COLO668 (cell line): Measurements from ENCODE around the gene TAAR2.
"Not testable (repeated sequence)": the region's sequence is repeated elsewhere in the genome, so short reads cannot be mapped to it uniquely, and the experiment has no call there.

Experiments used
- DNase-seq: peaks from one replicate; lab custom pipeline; 2025; ENCODE audit not compliant: unreplicated experiment; lab: John Stamatoyannopoulos, UW

Gene TAAR2

GRCh38 chr6:132624175-132624574 is at the start of gene TAAR2:
TAAR2 (minus strand) TSS chr6:132624275; CDS start chr6:132624275, 0 bp downstream.
- DNase-seq = no peak

- DNase-seq = peak; percentile 61
Observed at GRCh38 chr6:132673376-132674094, 49.5 kb upstream of the TAAR2 start.

- DNase-seq = no peak
Observed at GRCh38 chr6:132671295-132671694, 47.2 kb upstream of the TAAR2 start.

- no peak for DNase-seq
Observed at GRCh38 chr6:132669690-132670291, 45.7 kb upstream of the TAAR2 start.

- no peak for DNase-seq
Observed at GRCh38 chr6:132666118-132666517, 42.0 kb upstream of the TAAR2 start.

GRCh38 chr6:132664309-132665034 is 40.4 kb upstream of the TAAR2 start:
- DNase-seq = no peak

- no peak for DNase-seq
Observed at GRCh38 chr6:132663661-132664060, 39.6 kb upstream of the TAAR2 start.

- DNase-seq = no peak
Observed at GRCh38 chr6:132661906-132662305, 37.8 kb upstream of the TAAR2 start.

GRCh38 chr6:132659082-132659481 is 35.0 kb upstream of the TAAR2 start, which contains the start of gene TAAR1:
TAAR1 (minus strand) TSS chr6:132659182; CDS start chr6:132646003, 13,179 bp downstream.
- DNase-seq = no peak

GRCh38 chr6:132651062-132651461 is 27.0 kb upstream of the TAAR2 start:
- DNase-seq = no peak

GRCh38 chr6:132650429-132650828 is 26.4 kb upstream of the TAAR2 start:
- no peak for DNase-seq

GRCh38 chr6:132648828-132649227 is 24.8 kb upstream of the TAAR2 start:
- DNase-seq = no peak

GRCh38 chr6:132648356-132648755 is 24.3 kb upstream of the TAAR2 start:
- no peak for DNase-seq

GRCh38 chr6:132643547-132643946 is 19.5 kb upstream of the TAAR2 start:
- no peak for DNase-seq

- DNase-seq = not testable (repeated sequence)
Observed at GRCh38 chr6:132637135-132637534, 13.1 kb upstream of the TAAR2 start.

GRCh38 chr6:132635906-132636305 is 11.8 kb upstream of the TAAR2 start:
- DNase-seq = not testable (repeated sequence)

GRCh38 chr6:132635288-132635687 is 11.2 kb upstream of the TAAR2 start:
- not testable (repeated sequence) for DNase-seq

- DNase-seq = no peak
Observed at GRCh38 chr6:132634796-132635195, 10.7 kb upstream of the TAAR2 start.

- DNase-seq = no peak
Observed at GRCh38 chr6:132633362-132633761, 9.3 kb upstream of the TAAR2 start.

- no peak for DNase-seq
Observed at GRCh38 chr6:132623106-132623845, 799 bp downstream of the TAAR2 start.

- DNase-seq = no peak
Observed at GRCh38 chr6:132616677-132617076, 7.4 kb downstream of the TAAR2 start.
